COLO668 (cell line): Measurements from ENCODE around the gene COX7B2.

Experiments
- DNase-seq: peaks from one replicate; lab custom pipeline; 2025; ENCODE audit not compliant: unreplicated experiment; lab: John Stamatoyannopoulos, UW

COX7B2 gene

DNA sequence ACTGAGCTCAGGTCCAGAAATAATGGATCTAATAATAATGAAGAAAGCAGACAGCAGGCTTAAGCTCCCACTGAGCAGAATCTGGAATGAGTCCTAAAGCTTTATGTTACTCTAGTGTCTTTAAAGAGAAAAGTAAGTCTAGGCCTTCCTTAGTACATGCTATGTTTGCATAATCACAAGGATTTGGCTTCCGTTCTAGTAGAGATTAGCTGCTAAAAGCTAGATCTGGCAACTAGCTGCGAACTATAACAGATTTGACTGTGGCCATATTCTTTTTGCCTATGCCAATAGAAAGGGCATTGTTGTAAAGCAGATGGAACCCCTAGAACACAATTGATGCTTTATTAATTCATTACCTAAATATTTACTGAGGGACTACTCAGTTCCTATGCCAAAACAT, 19.0 kb downstream of the COX7B2 start:
- DNase-seq = no peak

DNA sequence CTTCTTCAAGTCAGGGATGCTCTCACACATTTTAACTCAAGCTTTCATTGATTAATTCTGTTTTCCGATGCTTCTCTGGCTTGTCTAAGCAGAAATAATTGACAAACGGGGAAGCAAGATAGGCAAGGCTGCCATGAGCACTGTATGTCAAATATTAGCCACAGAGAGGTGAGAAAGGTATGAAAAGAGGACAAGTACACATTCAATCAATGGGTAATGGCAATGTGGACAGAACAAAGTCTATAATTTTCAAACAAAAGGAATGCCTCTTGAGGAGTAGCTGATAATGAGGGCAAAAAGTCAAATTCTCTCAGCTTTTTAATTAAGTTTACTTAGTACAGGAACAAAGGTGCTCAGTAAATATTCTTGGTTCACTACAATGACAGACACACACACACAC, 19.6 kb downstream of the COX7B2 start:
- DNase-seq = no peak

DNA sequence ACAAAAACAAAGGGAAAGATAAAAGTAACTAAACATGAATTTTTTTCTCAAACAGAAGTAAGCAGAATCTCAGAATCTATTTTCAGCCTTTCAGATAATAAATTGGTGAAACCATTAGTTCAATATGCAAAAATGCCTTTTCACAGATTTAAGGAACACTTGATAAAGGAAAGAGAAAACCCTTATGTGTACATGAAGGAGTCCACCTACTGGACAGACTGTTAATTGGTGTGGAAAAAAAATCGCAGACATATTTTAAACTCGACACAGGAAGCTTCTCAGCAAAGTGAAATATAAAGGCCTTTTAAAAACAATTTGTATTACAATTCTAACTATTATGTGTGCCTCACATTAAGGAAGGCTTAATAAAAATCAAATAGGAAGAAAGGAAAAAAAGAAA, 22.3 kb downstream of the COX7B2 start:
- DNase-seq = no peak

DNA sequence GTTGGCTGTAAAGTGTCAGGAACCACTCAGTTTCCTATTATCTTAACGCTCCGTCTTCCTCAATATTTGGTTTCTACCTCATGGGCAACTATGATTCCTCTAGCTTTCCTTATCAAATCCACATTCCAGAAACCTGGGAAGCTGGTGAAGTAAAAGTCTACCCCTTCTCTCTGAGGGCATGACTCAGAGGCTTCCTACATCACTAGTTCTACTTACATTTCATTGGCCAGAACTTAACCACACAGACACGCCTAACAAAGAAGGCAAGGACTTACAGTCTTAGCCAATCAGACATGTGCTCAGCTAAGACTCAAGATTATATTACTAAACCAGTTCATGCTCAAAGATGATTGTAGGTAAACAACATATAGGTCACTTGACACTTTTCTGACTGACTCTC, 30.4 kb downstream of the COX7B2 start:
- no peak for DNase-seq

DNA sequence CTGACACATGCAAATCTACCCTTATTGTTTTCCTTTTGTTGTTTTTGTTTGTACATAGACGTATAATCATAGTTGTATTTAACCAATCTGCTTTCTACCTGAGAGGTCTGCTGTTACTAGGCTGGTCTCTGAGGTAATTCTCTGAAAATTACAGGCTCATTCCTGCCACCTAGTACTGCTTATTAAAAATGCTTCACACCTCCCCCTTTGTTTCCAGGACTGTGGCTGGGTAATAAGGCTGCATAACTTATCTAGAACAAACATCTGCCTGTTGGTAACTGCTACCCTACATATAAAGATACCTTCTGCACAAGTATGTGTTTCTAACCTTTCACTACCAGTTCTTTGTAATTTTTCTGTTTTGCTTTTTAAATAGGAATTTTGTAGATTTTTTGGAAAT, 34.2 kb downstream of the COX7B2 start:
- DNase-seq = no peak

DNA sequence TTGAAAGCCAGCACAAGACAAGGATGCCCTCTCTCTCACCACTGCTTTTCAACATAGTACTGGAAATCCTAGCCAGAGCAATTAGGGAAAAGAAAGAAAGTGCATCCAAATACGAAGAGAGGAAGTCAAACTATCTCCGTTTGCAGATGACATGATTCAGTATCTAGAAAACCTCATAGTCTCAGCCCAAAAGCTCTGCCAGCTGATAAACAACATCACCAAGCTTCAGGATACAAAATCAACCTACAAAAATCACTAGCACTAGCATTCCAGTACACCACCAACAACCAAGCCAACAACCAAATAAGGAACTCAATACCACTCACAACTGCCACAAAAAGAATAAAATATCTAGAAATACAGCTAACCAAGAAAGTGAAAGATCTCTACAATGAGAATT, 38.6 kb downstream of the COX7B2 start:
- DNase-seq = no peak

DNA sequence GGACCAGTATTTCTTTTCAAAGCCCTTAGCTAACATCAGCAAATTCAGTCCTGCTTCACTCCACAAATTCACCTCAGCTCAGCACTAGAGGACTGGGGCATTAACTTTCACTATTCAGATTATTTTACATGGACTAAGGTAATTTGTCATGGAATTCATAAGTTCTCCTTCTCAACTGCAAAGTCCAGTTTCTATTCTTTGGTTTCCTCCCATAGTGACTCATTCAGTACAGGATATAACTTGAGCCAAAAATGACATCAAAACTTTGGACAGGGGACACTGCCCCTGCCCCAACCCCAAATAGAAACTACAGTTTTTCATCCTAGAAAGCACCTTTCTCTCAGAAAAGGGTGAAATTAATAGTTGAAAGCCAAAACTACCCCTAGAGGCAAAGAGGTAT, 52.7 kb downstream of the COX7B2 start:
- DNase-seq = no peak

DNA sequence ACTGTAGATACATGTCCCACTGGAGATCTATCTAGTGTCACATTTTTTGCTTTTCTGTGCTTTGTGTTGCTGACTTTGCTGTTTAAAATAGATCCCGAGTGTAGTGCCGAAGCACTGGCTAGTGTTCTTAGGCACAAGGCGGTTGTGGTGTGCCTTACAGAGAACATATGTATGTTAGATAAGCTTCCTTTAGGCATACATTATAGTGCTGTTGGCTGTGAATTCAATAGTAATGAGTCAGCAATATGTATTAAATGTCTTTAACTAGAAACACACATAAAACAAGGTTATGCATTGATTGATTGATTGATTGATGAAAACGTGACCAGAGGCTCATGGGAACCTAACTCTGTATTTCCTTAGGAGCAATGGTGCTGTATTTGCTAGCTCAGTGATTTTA, 56.2 kb downstream of the COX7B2 start:
- DNase-seq = no peak

DNA sequence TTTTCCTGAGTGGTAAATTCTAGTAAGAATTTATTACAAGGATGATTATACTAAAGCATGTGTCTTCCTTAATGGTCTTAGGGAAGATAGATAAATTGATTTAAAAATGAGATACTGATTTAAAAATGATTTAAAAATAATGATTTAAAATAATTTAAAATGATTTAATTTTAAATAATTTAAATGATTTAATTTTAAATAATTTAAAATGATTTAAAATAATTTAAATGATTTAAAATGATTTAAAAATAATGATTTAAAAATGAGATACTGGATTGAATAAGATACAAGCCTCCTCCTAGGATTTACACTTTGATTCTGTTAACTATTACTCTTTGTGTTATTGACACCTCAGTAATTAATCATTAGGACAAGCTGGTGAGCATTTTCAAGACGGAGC, 59.0 kb downstream of the COX7B2 start:
- no peak for DNase-seq

DNA sequence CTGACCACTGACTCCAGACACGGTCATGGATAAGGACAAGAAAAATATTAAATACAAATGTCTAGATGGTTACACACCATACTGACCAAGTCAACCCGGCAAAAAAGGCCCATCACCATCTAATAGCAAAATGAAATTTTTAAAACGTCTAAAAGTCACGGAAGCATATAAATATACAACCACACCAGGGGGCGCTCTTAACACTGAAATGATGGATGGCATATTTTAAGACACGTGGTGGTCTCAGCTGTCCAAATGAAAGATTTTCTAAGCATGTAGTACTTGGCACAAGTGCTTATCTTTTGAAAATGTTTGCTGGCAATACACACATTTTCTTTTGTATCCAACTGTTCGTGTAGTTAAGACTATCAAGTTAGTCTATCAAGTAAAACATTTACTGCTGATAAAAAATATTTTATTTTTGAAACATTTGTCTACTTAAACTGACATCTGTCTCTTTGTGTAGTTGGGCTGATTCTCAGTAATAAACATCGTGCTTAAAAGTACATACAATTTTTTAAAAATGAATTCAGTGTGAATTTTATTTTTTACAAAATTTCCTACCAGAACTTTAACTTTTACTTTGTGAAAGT, 64.6 kb downstream of the COX7B2 start:
- peak; percentile 29 for DNase-seq

DNA sequence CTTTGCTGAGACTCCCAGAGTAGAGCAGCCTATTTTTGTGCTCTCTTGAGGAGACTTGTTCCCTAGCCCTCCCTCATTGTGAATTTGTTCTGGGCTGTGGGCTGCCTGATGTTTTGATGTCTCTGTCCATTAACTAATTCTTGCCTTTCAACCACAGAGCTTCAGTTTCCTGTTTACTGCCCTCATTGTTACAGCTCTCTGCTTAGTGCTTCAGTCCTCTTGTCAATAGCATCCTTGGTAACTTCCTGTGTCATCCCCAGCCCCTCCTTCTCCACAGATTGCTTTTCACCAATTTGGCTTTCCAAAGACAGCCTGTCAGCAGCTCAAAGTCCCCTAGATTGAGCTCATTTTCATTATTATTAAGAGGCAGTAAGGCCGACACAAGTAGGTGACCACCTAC, 69.9 kb downstream of the COX7B2 start:
- DNase-seq = peak; percentile 15

DNA sequence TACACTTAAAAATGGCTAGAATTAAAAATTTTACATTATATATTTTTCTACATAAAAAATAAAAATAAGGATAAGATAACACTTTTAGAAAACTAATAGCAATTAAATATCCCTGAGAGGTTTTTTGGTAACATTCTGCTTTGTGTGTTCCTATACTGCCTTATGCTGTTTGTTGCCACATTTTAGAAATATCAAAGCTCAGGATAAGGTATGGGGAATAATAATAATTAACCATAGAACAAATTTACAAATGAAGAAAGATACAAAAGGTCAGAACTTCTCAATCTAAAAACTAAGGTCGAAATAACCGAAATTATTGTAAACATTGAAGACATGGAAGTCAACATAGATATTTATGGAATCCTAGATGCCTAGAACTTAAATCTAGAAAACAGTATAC, 71.4 kb downstream of the COX7B2 start:
- no peak for DNase-seq

DNA sequence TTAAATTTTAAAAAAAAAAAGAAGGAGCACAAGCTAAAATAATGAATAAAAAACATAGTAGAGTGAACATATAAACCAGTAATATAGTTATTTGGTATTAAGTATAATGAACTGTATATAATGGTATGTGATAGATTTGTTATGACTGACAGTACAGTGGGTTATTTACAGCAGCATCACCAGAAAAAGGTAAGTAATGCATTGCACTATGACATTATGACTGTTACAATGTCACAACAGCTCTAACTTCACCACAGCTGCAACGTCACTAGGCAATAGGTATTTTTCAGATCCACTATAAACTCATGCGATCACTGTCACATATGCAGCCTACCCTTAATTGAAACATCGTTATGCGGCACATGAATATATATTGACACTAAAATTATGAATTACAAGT, 72.5 kb downstream of the COX7B2 start:
- DNase-seq = no peak

DNA sequence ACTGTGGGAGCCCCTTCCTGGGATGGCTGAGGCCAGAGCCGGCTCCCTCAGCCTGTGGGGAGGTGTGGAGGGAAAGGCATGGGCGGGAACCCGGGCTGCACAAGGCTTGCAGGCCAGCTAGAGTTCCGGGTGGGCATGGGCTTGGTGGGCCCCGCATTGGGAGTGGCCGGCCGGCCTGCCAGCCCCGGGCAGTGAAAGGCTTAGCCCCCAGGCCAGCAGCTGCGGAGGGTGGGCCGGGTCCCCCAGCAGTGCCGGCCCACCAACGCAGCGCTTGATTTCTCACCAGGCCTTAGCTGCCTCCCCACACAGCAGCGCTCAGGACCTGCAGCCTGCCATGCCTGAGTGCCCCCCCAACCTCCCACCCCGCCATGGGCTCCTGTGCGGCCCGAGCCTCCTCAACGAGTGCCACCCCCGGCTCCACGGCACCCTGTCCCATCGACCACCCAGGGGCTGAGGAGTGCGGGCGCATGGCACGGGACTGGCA, 78.0 kb downstream of the COX7B2 start:
- no peak for DNase-seq

DNA sequence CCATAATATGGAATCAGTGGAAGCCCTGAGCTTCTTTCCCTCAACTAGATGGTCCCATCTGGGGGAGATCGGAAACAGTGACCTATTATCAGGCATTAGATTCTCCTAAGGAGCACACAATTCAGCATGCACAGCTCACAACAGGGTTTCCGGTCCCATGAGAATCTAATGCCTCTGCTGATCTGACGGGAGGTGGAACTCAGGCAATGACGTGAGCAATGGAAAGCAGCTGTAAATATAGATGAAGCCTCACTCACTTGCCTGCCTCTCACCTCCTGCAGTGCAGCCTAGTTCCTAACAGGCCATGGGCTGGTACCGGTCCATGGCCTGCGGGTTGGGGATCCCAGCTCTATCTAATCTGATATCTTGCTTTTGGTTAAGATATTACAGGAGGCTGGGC, 88.9 kb downstream of the COX7B2 start:
- no peak for DNase-seq

DNA sequence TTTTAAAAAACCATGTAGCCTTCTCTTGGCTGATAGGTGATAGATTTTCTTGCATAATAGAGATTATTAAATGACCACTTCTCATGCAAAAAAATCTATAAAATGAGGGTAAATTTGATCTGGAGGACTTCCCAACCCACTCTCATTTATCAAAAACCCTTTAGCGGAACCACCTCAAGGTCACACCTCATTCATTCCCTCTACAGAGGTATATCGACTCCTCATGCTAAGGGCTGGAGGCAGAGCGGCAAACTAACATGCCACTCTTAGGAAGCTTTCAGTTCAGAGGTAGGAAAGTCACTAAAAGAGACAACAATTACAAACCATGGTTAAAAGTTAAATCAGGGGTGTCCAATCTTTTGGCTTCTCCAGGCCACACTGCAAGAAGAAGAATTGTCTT, 90.0 kb downstream of the COX7B2 start:
- no peak for DNase-seq

DNA sequence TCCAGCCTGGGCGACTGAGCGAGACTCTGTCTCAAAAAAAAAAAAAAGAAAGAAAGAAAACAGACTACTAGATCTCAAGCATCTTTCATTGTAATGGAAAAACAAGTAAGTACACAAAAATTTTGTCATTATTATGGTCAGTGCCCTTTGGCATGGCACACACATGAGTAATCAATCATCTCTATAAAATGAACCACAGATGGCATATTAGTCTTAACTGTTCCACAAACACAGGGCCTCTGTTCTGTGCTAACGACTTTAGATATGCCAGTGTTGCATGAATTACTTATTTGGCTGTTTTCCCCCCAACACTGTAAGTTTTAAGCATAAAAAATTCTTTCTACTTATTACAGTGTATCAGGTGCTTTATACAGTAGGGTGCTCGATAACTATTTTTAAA, 90.4 kb downstream of the COX7B2 start:
- no peak for DNase-seq

DNA sequence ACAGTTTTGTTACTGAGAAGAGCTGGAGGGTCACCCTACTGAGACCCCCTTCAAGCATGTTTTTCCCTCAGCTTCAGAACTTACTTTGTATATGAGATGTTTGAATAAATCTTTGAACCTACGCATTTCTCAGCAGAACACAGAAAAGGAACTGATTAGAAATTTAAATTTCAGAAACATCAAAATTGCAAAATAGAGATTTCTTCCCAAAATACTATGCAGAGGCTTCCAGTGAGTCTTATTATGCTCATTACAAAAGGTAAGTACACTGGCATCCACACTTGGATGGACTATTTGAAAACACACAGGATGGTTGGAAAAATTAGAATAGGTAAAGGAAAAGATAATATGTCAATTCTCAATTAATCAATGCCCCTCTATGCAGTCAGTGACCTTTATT, 91.2 kb downstream of the COX7B2 start:
- no peak for DNase-seq

DNA sequence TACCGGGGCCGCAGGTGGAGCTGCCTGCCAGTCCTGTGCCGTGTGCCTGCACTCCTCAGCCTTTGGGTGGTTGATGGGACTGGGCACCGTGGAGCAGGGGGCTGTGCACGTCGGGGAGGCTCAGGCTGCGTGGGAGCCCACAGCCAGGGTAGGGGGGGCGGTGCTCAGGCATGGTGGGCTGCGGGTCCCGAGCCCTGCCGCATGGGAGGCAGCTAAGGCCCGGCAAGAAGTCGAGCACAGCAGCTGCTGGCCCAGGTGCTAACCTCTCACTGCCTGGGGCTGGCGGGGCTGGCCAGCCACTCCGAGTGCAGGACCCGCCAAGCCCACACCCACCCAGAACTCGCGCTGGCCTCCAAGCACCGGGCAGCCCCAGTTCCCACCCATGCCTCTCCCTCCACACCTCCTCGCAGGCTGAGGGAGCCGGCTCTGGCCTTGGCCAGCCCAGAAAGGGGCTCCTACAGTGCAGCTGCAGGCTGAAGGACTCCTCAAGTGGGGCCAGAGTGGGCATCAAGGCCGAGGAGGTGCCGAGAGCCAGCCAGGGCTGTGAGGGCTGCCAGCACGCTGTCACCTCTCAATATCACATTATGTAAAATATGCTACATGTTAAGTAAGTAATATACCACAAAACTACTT, 104.1 kb downstream of the COX7B2 start:
- DNase-seq = no peak

DNA sequence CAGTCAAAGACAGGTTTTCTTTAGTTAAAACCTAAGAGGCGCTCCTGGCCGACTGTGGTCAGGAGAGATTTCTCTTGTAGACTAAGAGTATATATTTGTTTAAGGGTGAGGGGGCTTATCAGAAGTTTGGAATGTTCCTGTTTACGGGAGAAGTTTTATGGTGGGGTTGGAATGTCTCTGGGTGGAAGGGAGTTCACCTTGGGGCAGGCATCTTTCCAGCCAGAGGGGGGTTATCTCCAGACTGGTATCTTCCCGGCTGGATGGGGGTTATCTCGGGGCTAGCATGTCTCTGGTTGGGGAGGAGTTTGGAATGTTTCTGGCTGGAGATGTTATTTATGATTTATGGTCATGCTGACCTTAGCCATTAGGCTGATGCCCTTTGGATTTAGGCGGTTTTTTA, 116.0 kb downstream of the COX7B2 start:
- DNase-seq = no peak

DNA sequence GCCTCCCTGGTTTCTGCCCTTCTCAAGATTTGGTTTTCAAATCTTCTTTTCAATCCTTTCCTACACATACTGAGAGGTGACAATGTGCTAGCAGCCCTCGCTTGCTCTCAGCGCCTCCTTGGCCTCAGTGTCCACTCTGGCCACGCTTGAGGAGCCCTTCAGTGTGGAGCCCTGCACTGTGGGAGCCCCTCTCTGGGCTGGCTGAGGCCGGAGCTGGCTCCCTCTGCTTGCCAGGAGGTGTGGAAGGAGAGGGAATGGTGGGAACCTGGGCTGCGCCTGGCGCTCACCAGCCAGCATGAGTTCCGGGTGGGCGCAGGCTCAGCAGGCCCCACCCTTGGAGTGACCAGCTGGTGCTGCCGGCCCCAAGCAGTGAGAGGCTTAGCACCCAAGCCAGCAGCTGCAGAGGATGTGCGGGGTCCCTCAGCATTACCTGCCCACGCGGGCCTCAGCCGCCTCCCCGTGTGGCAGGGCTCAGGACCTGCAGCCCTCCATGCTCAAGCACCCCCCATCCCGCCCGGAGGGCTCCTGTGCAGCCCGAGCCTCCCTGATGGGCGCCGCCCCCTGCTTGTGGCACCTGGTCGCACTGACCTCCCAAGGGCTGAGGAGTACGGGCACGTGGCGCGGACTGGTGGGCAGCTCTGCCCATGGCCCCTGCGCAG, 127.5 kb downstream of the COX7B2 start:
- DNase-seq = no peak

DNA sequence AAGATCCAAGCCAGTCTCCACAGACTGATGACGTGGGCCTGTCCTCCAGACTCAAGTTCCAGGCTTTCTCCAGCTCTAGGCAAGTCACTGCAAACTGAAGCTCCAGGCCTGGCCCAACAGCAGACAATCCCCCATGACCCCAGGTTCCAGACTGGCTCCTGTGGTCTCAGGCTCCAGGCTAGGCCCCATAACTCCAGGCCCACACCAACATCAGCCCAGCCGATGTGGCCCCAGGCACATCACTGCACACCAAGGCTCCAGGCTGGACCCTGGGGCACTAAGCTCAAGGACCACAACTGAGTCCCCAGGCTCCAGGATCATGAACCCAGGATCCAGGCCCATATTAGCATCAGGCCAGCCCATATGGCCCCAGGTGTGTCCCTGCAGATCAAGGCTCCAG, 143.6 kb downstream of the COX7B2 start:
- no peak for DNase-seq

DNA sequence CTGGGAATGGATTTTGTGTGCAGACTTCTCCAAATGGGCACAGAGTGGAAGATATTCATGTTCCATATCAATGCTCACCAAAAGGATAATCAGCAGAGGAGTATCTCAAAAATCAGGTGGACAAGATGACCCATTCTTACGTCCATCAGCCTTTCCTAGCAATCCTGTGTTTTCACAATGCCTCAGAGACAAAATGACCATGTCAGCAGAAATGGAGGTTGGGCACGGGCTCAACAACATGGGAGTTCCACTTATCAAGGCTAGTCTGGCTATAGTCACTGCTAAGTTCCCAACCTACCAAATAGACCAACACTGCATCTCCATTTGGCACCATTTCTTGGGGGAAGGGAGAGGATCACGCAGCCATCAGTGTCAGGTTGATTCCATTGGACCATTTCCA, 179.0 kb downstream of the COX7B2 start:
- DNase-seq = no peak
